ENCODE results near the gene KCNAB1. TPM values are rescaled to one million over a fixed set of nuclear protein-coding genes. Genes with fewer than 3 reads are reported as not detected.
A peak's percentile ranks its signal among the peaks of the same experiment; 100 is the strongest.

KCNAB1 gene
- polyA plus RNA-seq, 1 donor (not counting 4 experiments of a cell fraction or from before 2014, with no cell fraction given) = 0.03 TPM

DNA sequence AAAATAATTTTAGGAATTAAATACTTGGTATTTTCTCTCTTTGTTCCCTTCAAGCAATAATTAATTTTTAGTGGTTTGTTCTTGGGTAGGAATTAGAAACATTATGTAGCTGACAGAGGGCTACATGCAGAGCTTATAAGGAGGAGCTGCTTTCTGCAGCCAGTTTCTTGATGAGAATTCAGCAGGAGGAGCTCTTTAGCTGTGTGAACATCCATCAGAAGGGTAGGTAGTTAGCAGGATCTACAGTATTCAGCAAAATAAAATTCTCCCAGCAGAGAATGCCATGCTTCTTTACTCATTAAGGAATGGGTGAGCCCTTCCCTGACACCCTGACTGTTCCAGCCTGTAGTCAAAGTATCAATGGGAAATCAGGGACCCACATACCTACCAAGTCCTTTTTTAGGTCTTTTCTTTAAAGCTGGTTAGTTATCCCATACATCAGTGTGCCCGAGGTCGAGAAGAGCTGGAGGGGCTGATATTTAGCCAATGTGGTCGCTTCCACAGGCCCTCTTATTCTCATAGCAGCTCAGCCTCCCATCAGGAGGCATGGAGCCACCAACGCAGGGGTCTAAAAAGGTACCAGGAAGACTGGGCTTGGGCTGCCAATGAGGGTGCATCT, 54.0 kb downstream of the KCNAB1 start:
- H3K9ac ChIP-seq (ENCODE audit: control insufficient read depth, extremely low read depth, insufficient read depth, low read length) = no peak overlapping the region
- H3K27me3 ChIP-seq (ENCODE audit: control insufficient read depth, extremely low read depth, insufficient read depth, low read length) = no peaks in the 10 kb centered on the region
- H3K27ac ChIP-seq (ENCODE audit: control insufficient read depth, insufficient read depth, low read length) = no peak overlapping the region
- dilution Hi-C loops (cut with MboI; ENCODE audit: extremely low pct_ligation_motif_present, low sequenced_read_pairs) = loop anchor here (25.0 kb wide), 1 partner anchor 338 kb away; no protein-coding TSS in a partner anchor
- no peaks in the 10 kb centered on the region for H4K20me1 ChIP-seq (ENCODE audit: control insufficient read depth, extremely low read depth, insufficient read depth, low read length)
- H3K36me3 ChIP-seq (ENCODE audit: control insufficient read depth in 2 of 2, extremely low read depth in 1 of 2, insufficient read depth in 2 of 2, low read length in 2 of 2) = no peaks in the 10 kb centered on the region
- no peaks in the 10 kb centered on the region for H3K4me1 ChIP-seq (ENCODE audit: control insufficient read depth, extremely low read depth, insufficient read depth, low read length)
- H3K4me2 ChIP-seq (ENCODE audit: control insufficient read depth, extremely low read depth, insufficient read depth, low read depth, low read length) = no peak overlapping the region
- no peak for DNase-seq (ENCODE audit: low read depth, low spot score)
- H3K9me3 ChIP-seq (ENCODE audit: control insufficient read depth, low read depth, low read length) = no peaks in the 10 kb centered on the region
- no peak for TF ChIP-seq EZH2 (IDR thresholded peaks at IDR 0.05; ENCODE audit: low read length)
- TF ChIP-seq, protein P1, sequence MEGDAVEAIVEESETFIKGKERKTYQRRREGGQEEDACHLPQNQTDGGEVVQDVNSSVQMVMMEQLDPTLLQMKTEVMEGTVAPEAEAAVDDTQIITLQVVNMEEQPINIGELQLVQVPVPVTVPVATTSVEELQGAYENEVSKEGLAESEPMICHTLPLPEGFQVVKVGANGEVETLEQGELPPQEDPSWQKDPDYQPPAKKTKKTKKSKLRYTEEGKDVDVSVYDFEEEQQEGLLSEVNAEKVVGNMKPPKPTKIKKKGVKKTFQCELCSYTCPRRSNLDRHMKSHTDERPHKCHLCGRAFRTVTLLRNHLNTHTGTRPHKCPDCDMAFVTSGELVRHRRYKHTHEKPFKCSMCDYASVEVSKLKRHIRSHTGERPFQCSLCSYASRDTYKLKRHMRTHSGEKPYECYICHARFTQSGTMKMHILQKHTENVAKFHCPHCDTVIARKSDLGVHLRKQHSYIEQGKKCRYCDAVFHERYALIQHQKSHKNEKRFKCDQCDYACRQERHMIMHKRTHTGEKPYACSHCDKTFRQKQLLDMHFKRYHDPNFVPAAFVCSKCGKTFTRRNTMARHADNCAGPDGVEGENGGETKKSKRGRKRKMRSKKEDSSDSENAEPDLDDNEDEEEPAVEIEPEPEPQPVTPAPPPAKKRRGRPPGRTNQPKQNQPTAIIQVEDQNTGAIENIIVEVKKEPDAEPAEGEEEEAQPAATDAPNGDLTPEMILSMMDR (optimal IDR thresholded peaks at IDR 0.05 in 1 of 3, IDR thresholded peaks at IDR 0.05 in 1 of 3, conservative IDR thresholded peaks at IDR 0.05 in 1 of 3; ENCODE audit: extremely low read depth in 1 of 3, insufficient read depth in 2 of 3, low read length in 3 of 3) = peak; percentile 48 to 53 (median 51)
- H3K4me3 ChIP-seq (ENCODE audit: control insufficient read depth in 2 of 3, extremely low read depth in 1 of 3, insufficient read depth in 2 of 3, low read depth in 1 of 3, low read length in 3 of 3) = no peak overlapping the region
- no peak overlapping the region for H2AFZ ChIP-seq (ENCODE audit: control insufficient read depth, low read length)
- H3K79me2 ChIP-seq (ENCODE audit: control insufficient read depth, insufficient read depth, low read length) = no peaks in the 10 kb centered on the region
- FAIRE-seq = peak; percentile 20
- no peaks in the 10 kb centered on the region for H3K9me1 ChIP-seq (ENCODE audit: control insufficient read depth, extremely low read depth, insufficient read depth, low read length)

DNA sequence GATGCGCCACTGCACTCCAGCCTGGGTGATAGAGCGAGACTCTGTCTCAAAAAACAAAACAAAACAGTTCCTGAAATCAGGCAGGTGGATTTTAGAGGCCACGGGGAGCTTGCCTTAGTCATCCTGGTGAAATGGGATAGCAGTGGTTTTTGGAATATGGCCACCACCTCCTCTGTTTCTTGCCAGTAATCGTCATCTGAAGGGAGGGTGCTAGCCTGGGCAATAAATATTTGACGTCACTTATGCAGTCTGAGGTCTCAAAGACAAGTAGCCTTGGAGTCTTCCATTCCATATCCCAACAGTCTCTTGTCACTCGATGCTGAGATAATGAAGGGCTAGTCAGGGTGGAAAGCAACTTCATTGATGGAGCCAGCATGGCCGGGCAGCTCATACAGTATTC, 55.2 kb downstream of the KCNAB1 start:
- peaks cover 7% of the 10 kb centered on the region for H3K4me1 ChIP-seq (ENCODE audit: control insufficient read depth, extremely low read depth, insufficient read depth, low read length)
- dilution Hi-C loops (cut with MboI; ENCODE audit: extremely low pct_ligation_motif_present, low sequenced_read_pairs) = no loop called here
- no peaks in the 10 kb centered on the region for H3K9me1 ChIP-seq (ENCODE audit: control insufficient read depth, extremely low read depth, insufficient read depth, low read length)
- H3K36me3 ChIP-seq (ENCODE audit: control insufficient read depth in 2 of 2, extremely low read depth in 1 of 2, insufficient read depth in 2 of 2, low read length in 2 of 2) = no peaks in the 10 kb centered on the region
- no peak overlapping the region for H2AFZ ChIP-seq (ENCODE audit: control insufficient read depth, low read length)
- no peaks in the 10 kb centered on the region for H3K9me3 ChIP-seq (ENCODE audit: control insufficient read depth, low read depth, low read length)
- H3K27ac ChIP-seq (ENCODE audit: control insufficient read depth, insufficient read depth, low read length) = no peak overlapping the region
- TF ChIP-seq, protein P1 (optimal IDR thresholded peaks at IDR 0.05 in 1 of 3, IDR thresholded peaks at IDR 0.05 in 1 of 3, conservative IDR thresholded peaks at IDR 0.05 in 1 of 3; ENCODE audit: extremely low read depth in 1 of 3, insufficient read depth in 2 of 3, low read length in 3 of 3) = no peak
- no peak for TF ChIP-seq EZH2 (IDR thresholded peaks at IDR 0.05; ENCODE audit: low read length)
- H4K20me1 ChIP-seq (ENCODE audit: control insufficient read depth, extremely low read depth, insufficient read depth, low read length) = no peaks in the 10 kb centered on the region
- no peaks in the 10 kb centered on the region for H3K27me3 ChIP-seq (ENCODE audit: control insufficient read depth, extremely low read depth, insufficient read depth, low read length)
- no peak overlapping the region for H3K4me3 ChIP-seq (ENCODE audit: control insufficient read depth in 2 of 3, extremely low read depth in 1 of 3, insufficient read depth in 2 of 3, low read depth in 1 of 3, low read length in 3 of 3)
- H3K9ac ChIP-seq (ENCODE audit: control insufficient read depth, extremely low read depth, insufficient read depth, low read length) = no peak overlapping the region
- FAIRE-seq (no peak), DNase-seq (ENCODE audit: low read depth, low spot score) (no peak)
- no peak overlapping the region for H3K4me2 ChIP-seq (ENCODE audit: control insufficient read depth, extremely low read depth, insufficient read depth, low read depth, low read length)
- H3K79me2 ChIP-seq (ENCODE audit: control insufficient read depth, insufficient read depth, low read length) = no peaks in the 10 kb centered on the region

Data from keratinocyte (primary cell).